HFF-Myc (cell line): ENCODE data around the gene HGS.

Source experiments
- DNase-seq: peaks from one replicate; pipeline ENCODE4 v3.0.0-alpha.2; 2011; ENCODE audit warnings: low read depth; ENCODE audit errors: extremely low read depth
- H3K4me3 ChIP-seq: replicated peaks from 2 replicates; pipeline ENCODE4 v1.5.1; 2011; ENCODE audit warnings: low read depth, mild to moderate bottlenecking, control low read depth, low read length
- TF ChIP-seq, protein P1 (sequence below): IDR thresholded peaks from 2 replicates; pipeline ENCODE4 v1.5.1; 2012; ENCODE audit warnings: mild to moderate bottlenecking, low read depth, low read length, control low read depth; ENCODE audit errors: missing control alignments

Gene HGS

DNA sequence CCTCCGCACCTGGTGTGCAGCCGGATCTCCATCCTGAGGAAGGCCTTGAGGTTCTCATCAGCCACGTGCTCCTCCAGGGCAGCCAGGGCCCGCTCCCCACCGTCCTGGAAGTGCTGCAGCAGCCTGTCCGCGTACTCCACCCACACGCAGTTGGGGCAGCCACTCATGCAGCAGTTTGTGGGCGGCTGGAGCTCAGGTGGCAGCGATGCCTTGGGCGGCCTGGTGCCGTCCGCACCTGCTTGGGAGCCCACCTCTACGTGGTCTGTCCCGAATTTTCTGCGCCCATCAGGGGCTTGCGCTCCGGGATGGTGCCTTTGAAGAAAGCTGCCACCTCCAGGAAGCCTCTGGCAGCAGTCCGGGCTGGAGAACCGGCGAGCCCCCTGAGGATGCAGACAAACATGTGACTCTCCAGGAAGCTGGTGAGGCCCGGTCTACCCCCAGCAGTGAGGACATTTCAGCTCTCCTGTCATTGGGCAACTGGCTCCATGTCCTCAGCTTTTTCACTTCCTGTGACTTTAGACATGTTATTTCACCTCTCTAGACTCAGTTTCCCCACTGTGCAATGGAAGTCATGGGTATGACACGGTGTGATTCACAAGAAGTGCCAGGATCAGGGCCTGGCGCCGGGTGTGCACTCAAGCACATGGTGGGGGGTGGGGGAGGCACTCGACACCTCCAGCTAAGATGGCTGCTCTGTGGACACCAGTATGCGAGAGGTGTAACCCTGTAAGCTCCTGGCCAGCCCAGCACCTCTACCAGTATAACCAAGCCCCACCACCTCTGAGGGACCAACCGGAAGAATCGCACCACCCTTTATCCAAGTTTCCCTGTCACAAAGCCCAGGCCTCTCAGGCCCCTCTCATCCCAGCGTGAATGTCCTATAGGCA, 18.4 kb upstream of the HGS start:
- no peak for DNase-seq
- TF ChIP-seq, protein P1, sequence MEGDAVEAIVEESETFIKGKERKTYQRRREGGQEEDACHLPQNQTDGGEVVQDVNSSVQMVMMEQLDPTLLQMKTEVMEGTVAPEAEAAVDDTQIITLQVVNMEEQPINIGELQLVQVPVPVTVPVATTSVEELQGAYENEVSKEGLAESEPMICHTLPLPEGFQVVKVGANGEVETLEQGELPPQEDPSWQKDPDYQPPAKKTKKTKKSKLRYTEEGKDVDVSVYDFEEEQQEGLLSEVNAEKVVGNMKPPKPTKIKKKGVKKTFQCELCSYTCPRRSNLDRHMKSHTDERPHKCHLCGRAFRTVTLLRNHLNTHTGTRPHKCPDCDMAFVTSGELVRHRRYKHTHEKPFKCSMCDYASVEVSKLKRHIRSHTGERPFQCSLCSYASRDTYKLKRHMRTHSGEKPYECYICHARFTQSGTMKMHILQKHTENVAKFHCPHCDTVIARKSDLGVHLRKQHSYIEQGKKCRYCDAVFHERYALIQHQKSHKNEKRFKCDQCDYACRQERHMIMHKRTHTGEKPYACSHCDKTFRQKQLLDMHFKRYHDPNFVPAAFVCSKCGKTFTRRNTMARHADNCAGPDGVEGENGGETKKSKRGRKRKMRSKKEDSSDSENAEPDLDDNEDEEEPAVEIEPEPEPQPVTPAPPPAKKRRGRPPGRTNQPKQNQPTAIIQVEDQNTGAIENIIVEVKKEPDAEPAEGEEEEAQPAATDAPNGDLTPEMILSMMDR: no peak
- peak overlapping the region; percentile 97 for H3K4me3 ChIP-seq

DNA sequence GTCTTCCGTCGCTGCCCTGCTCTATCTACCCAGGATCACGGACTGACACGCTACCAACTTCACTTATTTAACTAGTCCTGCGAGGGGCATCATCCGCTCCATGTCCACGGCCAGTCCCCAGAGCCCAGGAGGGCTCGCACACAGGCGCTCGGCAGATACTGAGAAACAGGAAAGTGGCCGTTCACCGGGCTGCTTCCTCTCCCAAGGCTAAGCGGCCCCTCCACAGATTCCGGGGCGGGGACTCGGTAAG, 17.8 kb upstream of the HGS start:
- TF ChIP-seq, protein P1: no peak
- peak overlapping the region; percentile 97 for H3K4me3 ChIP-seq
- no peak for DNase-seq

DNA sequence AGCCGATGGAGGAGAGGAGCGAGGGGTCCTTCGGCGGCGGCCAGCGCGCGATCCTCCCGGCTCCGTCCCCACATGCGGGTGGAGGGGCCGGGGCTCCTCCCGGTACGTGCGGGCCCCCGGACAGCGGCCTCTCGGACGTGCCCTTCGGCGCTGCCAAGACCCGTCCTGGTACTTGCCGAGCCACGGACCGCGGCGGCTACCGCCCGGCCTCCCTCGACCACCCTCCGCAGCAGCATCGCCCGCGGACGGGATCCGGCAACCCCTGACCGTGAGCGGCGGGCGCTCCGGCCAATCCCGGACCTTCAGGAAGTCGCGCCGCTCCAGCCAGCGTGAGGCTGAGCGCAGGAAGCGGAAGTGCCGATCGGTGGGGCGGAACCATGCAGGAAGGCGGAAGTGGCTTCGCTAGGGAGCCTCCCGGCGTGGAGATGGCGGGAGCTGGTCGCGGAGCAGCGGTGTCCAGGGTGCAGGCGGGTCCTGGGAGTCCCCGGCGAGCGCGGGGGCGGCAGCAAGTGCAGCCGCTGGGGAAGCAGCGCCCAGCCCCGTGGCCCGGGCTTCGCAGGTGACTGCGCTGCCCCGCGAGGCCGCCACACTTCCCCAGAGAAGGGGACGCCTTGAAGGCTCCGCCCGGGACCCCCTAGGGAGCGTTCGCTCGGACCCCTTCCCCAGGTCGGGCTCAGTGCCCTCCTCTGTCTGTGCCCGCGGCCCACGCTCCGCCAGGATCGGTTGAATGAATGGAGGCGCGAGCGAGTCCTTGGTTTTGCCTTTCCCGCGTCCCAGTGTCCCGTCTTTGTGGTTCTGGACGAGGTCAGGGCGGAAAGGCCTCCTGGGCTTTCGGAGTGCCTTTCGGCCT, 17.2 kb upstream of the HGS start, which contains the start of the genes CCDC137 and OXLD1:
TSS of gene CCDC137 (plus strand) at position 396 of the 850 bp plus-strand sequence. CDS start at position 426, 30 bp downstream.
TSS of gene OXLD1 (minus strand) at position 264 of the 850 bp plus-strand sequence. CDS start at position 236, 28 bp downstream.
- TF ChIP-seq, protein P1: no peak
- DNase-seq: peak; percentile 82
- H3K4me3 ChIP-seq: peak within 1 kb of the TSS; percentile 97

DNA sequence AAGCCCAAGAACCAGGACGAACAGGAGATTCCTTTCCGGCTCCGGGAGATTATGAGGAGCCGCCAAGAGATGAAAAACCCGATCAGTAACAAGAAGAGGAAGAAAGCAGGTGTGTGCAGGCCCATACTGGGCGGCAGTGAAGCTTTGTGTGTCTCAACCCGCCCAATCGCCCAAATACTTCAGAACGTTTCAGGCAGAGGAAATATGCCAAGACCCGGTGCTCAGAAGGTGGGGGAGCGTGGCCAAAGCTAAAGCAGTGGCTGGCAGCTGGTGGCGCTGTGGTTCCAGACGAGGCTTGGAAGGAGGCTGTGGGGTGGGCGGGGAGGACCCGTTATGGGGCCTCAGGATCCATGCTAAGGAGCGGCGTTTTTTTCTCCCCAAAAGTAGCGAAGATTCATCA, 16.1 kb upstream of the HGS start:
- TF ChIP-seq, protein P1: no peak
- peak overlapping the region; percentile 97 for H3K4me3 ChIP-seq
- no peak for DNase-seq

GRCh38 chr17:81672504-81672903, 11.3 kb upstream of the HGS start:
- DNase-seq: no peak
- TF ChIP-seq, protein P1: no peak
- no peak overlapping the region for H3K4me3 ChIP-seq

- H3K4me3 ChIP-seq: no peak overlapping the region
- TF ChIP-seq, protein P1: no peak
- no peak for DNase-seq
Observed at GRCh38 chr17:81672954-81673353, 10.9 kb upstream of the HGS start.
